Endothelial cell (in vitro differentiated cells): ENCODE measurements around the gene SLC17A8. TPM values are rescaled to one million over a fixed set of nuclear protein-coding genes. Genes with fewer than 3 reads are reported as not detected.

Source experiments
- DNase-seq: peaks from one replicate; pipeline ENCODE4 v3.0.0; 2021; ENCODE audit warnings: low spot score
- H3K27ac Mint-ChIP-seq: one replicate; pipeline ENCODE4 v1.8.0; 2021; ENCODE audit warnings: mixed read lengths, inconsistent platforms; ENCODE audit not compliant: unreplicated experiment
- H3K27me3 Mint-ChIP-seq: one replicate; pipeline ENCODE4 v1.8.0; 2021; ENCODE audit warnings: mild to moderate bottlenecking, moderate library complexity, mixed read lengths, inconsistent platforms; ENCODE audit not compliant: unreplicated experiment
- H3K36me3 Mint-ChIP-seq: one replicate; pipeline ENCODE4 v1.8.0; 2021; ENCODE audit warnings: mild to moderate bottlenecking, low read depth, mixed read lengths, inconsistent platforms; ENCODE audit not compliant: unreplicated experiment
- H3K4me1 Mint-ChIP-seq: one replicate; pipeline ENCODE4 v1.8.0; 2021; ENCODE audit warnings: mild to moderate bottlenecking, mixed read lengths, inconsistent platforms; ENCODE audit not compliant: unreplicated experiment
- H3K4me3 Mint-ChIP-seq: one replicate; pipeline ENCODE4 v1.8.0; 2021; ENCODE audit warnings: mild to moderate bottlenecking, mixed read lengths, inconsistent platforms; ENCODE audit not compliant: unreplicated experiment
- H3K9me3 Mint-ChIP-seq: one replicate; pipeline ENCODE4 v1.8.0; 2021; ENCODE audit warnings: mixed read lengths, inconsistent platforms; ENCODE audit not compliant: unreplicated experiment
- CTCF ChIP-seq: fragments of 200-600 bp; sonication (generic); IDR thresholded peaks from one replicate; pipeline ENCODE4 v1.5.0; 2021; ENCODE audit warnings: antibody characterized with exemption; ENCODE audit not compliant: unreplicated experiment
- total RNA-seq: library from RNA; stranded (reverse); fragmentation: NEBNext Ultra II Directional; extraction: Animal tissue kit (Norgen Biotek cat#: 25700); gene quantifications from one replicate; pipeline ENCODE4 v1.2.1, GENCODE V29; 2021; ENCODE audit not compliant: unreplicated experiment

SLC17A8 gene
- total RNA-seq, 1 donor from 2014 or later: not detected

- Mint-ChIP-seq H3K27ac (no peak overlapping the region), H3K4me3 (no peak overlapping the region), H3K4me1 (peaks cover 18% of the 10 kb centered on the region), H3K36me3 (no peaks in the 10 kb centered on the region), H3K9me3 (no peaks in the 10 kb centered on the region), H3K27me3 (peaks cover 5% of the 10 kb centered on the region)
- TF ChIP-seq CTCF: no peak
- no peak for DNase-seq
Observed at GRCh38 chr12:100450735-100451134, 93.9 kb downstream of the SLC17A8 start.

GRCh38 chr12:100453951-100454350 lies 97.1 kb downstream of the SLC17A8 start:
- no peak overlapping the region for H3K27ac Mint-ChIP-seq
- H3K36me3 Mint-ChIP-seq: no peaks in the 10 kb centered on the region
- H3K4me1 Mint-ChIP-seq: no peaks in the 10 kb centered on the region
- no peak for DNase-seq
- no peak for TF ChIP-seq CTCF
- H3K27me3 Mint-ChIP-seq: no peaks in the 10 kb centered on the region
- no peaks in the 10 kb centered on the region for H3K9me3 Mint-ChIP-seq
- no peak overlapping the region for H3K4me3 Mint-ChIP-seq

- no peak for DNase-seq
- no peaks in the 10 kb centered on the region for H3K36me3 Mint-ChIP-seq
- H3K4me1 Mint-ChIP-seq: no peaks in the 10 kb centered on the region
- H3K27ac Mint-ChIP-seq: no peak overlapping the region
- TF ChIP-seq CTCF: no peak
- no peak overlapping the region for H3K4me3 Mint-ChIP-seq
- H3K9me3 Mint-ChIP-seq: no peaks in the 10 kb centered on the region
- H3K27me3 Mint-ChIP-seq: no peaks in the 10 kb centered on the region
Observed at GRCh38 chr12:100455896-100456295, 99.0 kb downstream of the SLC17A8 start.

GRCh38 chr12:100458191-100458590 lies 101.3 kb downstream of the SLC17A8 start:
- Mint-ChIP-seq H3K4me3 (no peak overlapping the region), H3K27me3 (no peaks in the 10 kb centered on the region), H3K27ac (no peak overlapping the region), H3K36me3 (no peaks in the 10 kb centered on the region), H3K9me3 (no peaks in the 10 kb centered on the region), H3K4me1 (no peaks in the 10 kb centered on the region)
- DNase-seq: no peak
- no peak for TF ChIP-seq CTCF

- TF ChIP-seq CTCF: no peak
- Mint-ChIP-seq H3K27me3 (no peaks in the 10 kb centered on the region), H3K36me3 (no peaks in the 10 kb centered on the region), H3K4me1 (no peaks in the 10 kb centered on the region), H3K4me3 (no peak overlapping the region), H3K9me3 (no peaks in the 10 kb centered on the region), H3K27ac (no peak overlapping the region)
- DNase-seq: no peak
Observed at GRCh38 chr12:100460702-100461101, 103.8 kb downstream of the SLC17A8 start.
